Uterus (tissue), 2 donors: ENCODE data around the gene MAML2.

Experiments
- POLR2A ChIP-seq, 2 donors: fragments of 450-650 bp; IDR thresholded peaks; one replicate each; pipeline ENCODE4 v1.6.1; 2016; ENCODE audit warnings: antibody characterized with exemption in 2 of 2, mild to moderate bottlenecking in 1 of 2, moderate library complexity in 1 of 2
- TF ChIP-seq, protein P1 (sequence below), 4 experiments: fragments of 200-600 bp in 2 of 4; fragments of 450-650 bp in 2 of 4; sonication (generic) in 2 of 4; IDR thresholded peaks; one replicate each; pipeline ENCODE4 v1.5.1; 2016 to 2019; ENCODE audit warnings: antibody characterized with exemption in 4 of 4, mild to moderate bottlenecking in 2 of 4, moderate library complexity in 1 of 4

DNA sequence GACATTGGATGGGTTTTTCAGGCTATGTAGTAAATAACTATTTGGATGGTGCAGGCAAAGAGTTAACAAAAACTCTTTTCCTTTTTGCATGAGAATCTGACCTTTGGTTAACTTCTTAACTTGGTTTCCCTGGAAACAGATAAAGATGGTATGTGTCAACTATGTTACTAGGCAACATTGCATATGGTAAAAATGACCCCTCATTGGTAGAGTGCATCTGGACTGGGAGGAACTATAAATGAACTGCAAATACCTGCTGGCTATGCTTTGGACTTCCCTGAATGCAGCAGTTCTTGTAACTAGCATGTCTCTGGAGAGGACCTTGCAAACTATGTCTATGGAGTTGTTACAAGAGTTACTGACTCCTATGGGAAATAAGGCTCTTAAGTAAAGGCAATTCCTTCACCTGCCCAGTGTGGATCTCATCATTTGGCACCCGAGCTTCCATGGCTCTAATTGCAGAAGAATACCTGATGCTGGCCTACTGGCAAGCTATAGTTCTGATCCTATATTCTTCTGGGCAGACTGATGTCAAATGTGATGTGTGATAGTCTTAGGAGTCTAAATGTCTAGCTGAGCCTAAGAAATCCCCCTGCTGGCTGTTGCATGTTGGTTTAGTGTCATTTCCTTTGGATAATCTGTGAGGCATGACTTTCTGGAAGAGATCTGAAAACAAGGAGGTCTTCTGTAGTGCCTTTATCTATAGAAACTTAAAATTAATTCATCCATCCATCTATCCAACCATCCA, 292.4 kb downstream of the MAML2 start:
- TF ChIP-seq, protein P1, sequence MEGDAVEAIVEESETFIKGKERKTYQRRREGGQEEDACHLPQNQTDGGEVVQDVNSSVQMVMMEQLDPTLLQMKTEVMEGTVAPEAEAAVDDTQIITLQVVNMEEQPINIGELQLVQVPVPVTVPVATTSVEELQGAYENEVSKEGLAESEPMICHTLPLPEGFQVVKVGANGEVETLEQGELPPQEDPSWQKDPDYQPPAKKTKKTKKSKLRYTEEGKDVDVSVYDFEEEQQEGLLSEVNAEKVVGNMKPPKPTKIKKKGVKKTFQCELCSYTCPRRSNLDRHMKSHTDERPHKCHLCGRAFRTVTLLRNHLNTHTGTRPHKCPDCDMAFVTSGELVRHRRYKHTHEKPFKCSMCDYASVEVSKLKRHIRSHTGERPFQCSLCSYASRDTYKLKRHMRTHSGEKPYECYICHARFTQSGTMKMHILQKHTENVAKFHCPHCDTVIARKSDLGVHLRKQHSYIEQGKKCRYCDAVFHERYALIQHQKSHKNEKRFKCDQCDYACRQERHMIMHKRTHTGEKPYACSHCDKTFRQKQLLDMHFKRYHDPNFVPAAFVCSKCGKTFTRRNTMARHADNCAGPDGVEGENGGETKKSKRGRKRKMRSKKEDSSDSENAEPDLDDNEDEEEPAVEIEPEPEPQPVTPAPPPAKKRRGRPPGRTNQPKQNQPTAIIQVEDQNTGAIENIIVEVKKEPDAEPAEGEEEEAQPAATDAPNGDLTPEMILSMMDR (IDR thresholded peaks at IDR 0.05), result no peak
- TF ChIP-seq POLR2A (IDR thresholded peaks at IDR 0.05), result no peak
